Small intestine (tissue), 7 donors: ENCODE measurements around the gene SMIM38. TPM values are rescaled to one million over a fixed set of nuclear protein-coding genes. Genes with fewer than 3 reads are reported as not detected.

Experiments
- DNase-seq, 2 donors: peaks; one replicate each; pipeline versions ENCODE4 v3.0.0 to v3.0.0-alpha.2; 2013
- FAIRE-seq: peaks from 2 replicates; lab custom pipeline; 2012; peaks lifted over from hg19 to GRCh38; lab: Jason Lieb, UNC
- H3K27ac ChIP-seq, 3 donors: one replicate each; pipeline ENCODE4 v1.5.1; 2013; ENCODE audit warnings: low read length in 2 of 3, mild to moderate bottlenecking in 2 of 3, control low read depth in 1 of 3, inconsistent platforms in 1 of 3, low read depth in 1 of 3, moderate library complexity in 1 of 3
- H3K27me3 ChIP-seq, 3 donors: one replicate each; pipeline ENCODE4 v1.6.1; 2013; ENCODE audit warnings: low read length in 3 of 3, inconsistent platforms in 1 of 3; ENCODE audit not compliant: control insufficient read depth in 3 of 3, insufficient read depth in 3 of 3
- H3K36me3 ChIP-seq, 3 donors: one replicate each; pipeline ENCODE4 v1.6.1; 2013; ENCODE audit warnings: low read length in 3 of 3, inconsistent platforms in 1 of 3, low read depth in 1 of 3, mild to moderate bottlenecking in 1 of 3, moderate library complexity in 1 of 3; ENCODE audit not compliant: control insufficient read depth in 3 of 3, insufficient read depth in 2 of 3
- H3K4me1 ChIP-seq, 3 donors: one replicate each; pipeline ENCODE4 v1.6.1; 2013; ENCODE audit warnings: low read length in 2 of 3, inconsistent platforms in 1 of 3, low read depth in 1 of 3, mild to moderate bottlenecking in 1 of 3, moderate library complexity in 1 of 3; ENCODE audit not compliant: control insufficient read depth in 3 of 3, insufficient read depth in 2 of 3
- H3K4me3 ChIP-seq, 3 donors: one replicate each; pipeline ENCODE4 v1.5.1; 2013; ENCODE audit warnings: low read length in 3 of 3, control low read depth in 1 of 3, inconsistent platforms in 1 of 3, low read depth in 1 of 3, mild to moderate bottlenecking in 1 of 3, moderate library complexity in 1 of 3
- H3K9me3 ChIP-seq, 2 donors: one replicate each; pipeline ENCODE4 v1.6.1; 2013; ENCODE audit warnings: low read depth in 1 of 2, low read length in 1 of 2; ENCODE audit not compliant: control insufficient read depth in 2 of 2, insufficient read depth in 1 of 2
- WGBS, 3 donors: extraction: QIAGEN DNeasy Blood & Tissue Kit; methylation state at CpG; one replicate each; pipeline ENCODE4 v1.1.7; 2013; 5-methylcytosine and 5-hydroxymethylcytosine counted together
- polyA plus RNA-seq, 4 donors: library from polyadenylated mRNA; stranded (reverse) in 3 of 4; unstranded in 1 of 4; fragments of 200-250 nt in 3 of 4; fragments of 120-200 nt in 1 of 4; gene quantifications; one replicate each; pipeline versions ENCODE4 v1.2.1 to v1.2.3, GENCODE V29; 2013
- donor health status: healthy with polysubstance abuse.
- donor health status: control.
- donor health status: control.
- donor health status: Bipolar disorder and iron deficiency.
- donor health status: healthy.

Gene SMIM38
- polyA plus RNA-seq, 4 donors, result 0.09 to 0.24 TPM; not detected in 2

- Histone ChIP-seq H3K27ac (no peak overlapping the region), H3K4me1 (peaks cover 0 to 8% (median 0%) of the 10 kb centered on the region in 3 donors), H3K27me3 (peaks cover 0 to 4% (median 0%) of the 10 kb centered on the region in 3 donors), H3K36me3 (no peaks in the 10 kb centered on the region), H3K4me3 (no peak overlapping the region), H3K9me3 (peaks cover 0 to 17% of the 10 kb centered on the region in 2 donors)
- WGBS, 3 donors, result 89 to 95% (median 94%) methylated on average over 8 of the region's 8 CpGs
- FAIRE-seq (no peak), DNase-seq (no peak)
Observed at GRCh38 chr11:69173925-69174581, 18.3 kb downstream of the SMIM38 start.

GRCh38 chr11:69174841-69175240, 19.1 kb downstream of the SMIM38 start:
- peaks cover 0 to 10% of the 10 kb centered on the region in 2 donors for H3K9me3 ChIP-seq
- peaks cover 0 to 4% (median 0%) of the 10 kb centered on the region in 3 donors for H3K27me3 ChIP-seq
- WGBS, 3 donors, result 75 to 97% (median 82%) methylated on average over 2 of the region's 2 CpGs
- H3K4me1 ChIP-seq, result peaks cover 0 to 14% (median 0%) of the 10 kb centered on the region in 3 donors
- DNase-seq, result no peak
- no peak for FAIRE-seq
- H3K36me3 ChIP-seq, result no peaks in the 10 kb centered on the region
- H3K27ac ChIP-seq, result no peak overlapping the region
- no peak overlapping the region for H3K4me3 ChIP-seq

- H3K4me3 ChIP-seq, result no peak overlapping the region
- no peaks in the 10 kb centered on the region for H3K36me3 ChIP-seq
- H3K27me3 ChIP-seq, result peaks cover 0 to 4% (median 3%) of the 10 kb centered on the region in 3 donors
- peaks cover 0 to 24% of the 10 kb centered on the region in 2 donors for H3K9me3 ChIP-seq
- no peak for FAIRE-seq
- DNase-seq, result no peak
- WGBS, 3 donors, result 23 to 67% (median 58%) methylated on average over 7 to 9 of the region's 9 CpGs
- H3K27ac ChIP-seq, result no peak overlapping the region
- peaks cover 0 to 22% (median 0%) of the 10 kb centered on the region in 3 donors for H3K4me1 ChIP-seq
Observed at GRCh38 chr11:69178819-69179482, 23.2 kb downstream of the SMIM38 start.

- Histone ChIP-seq H3K9me3 (peaks cover 0 to 20% of the 10 kb centered on the region in 2 donors), H3K4me3 (no peak overlapping the region), H3K36me3 (no peaks in the 10 kb centered on the region), H3K4me1 (peaks cover 0 to 22% (median 0%) of the 10 kb centered on the region in 3 donors), H3K27me3 (peaks cover 0 to 3% (median 2%) of the 10 kb centered on the region in 3 donors), H3K27ac (no peak overlapping the region)
- DNase-seq (no peak), FAIRE-seq (no peak)
- 84 to 93% (median 87%) methylated on average over 9 of the region's 9 CpGs for WGBS, 3 donors
Observed at GRCh38 chr11:69180226-69180625, 24.5 kb downstream of the SMIM38 start.

- WGBS, 3 donors, result 90 to 96% (median 94%) methylated on average over 3 of the region's 3 CpGs
- peaks cover 0 to 3% (median 0%) of the 10 kb centered on the region in 3 donors for H3K27me3 ChIP-seq
- peaks cover 0 to 15% of the 10 kb centered on the region in 2 donors for H3K9me3 ChIP-seq
- no peak for FAIRE-seq
- no peak overlapping the region for H3K27ac ChIP-seq
- H3K36me3 ChIP-seq, result no peaks in the 10 kb centered on the region
- no peak for DNase-seq
- H3K4me3 ChIP-seq, result no peak overlapping the region
- peaks cover 0 to 22% (median 0%) of the 10 kb centered on the region in 3 donors for H3K4me1 ChIP-seq
Observed at GRCh38 chr11:69180726-69181125, 25.0 kb downstream of the SMIM38 start.

- peaks cover 0 to 18% (median 0%) of the 10 kb centered on the region in 3 donors for H3K4me1 ChIP-seq
- H3K9me3 ChIP-seq, result peaks cover 3 to 33% of the 10 kb centered on the region in 2 donors
- peaks cover 0 to 3% (median 0%) of the 10 kb centered on the region in 3 donors for H3K27me3 ChIP-seq
- WGBS, 3 donors, result 56 to 64% (median 60%) methylated on average over 8 of the region's 8 CpGs
- H3K36me3 ChIP-seq, result peaks cover 0 to 2% (median 0%) of the 10 kb centered on the region in 3 donors
- DNase-seq (no peak), FAIRE-seq (no peak)
- no peak overlapping the region for H3K4me3 ChIP-seq
- H3K27ac ChIP-seq, result no peak overlapping the region
Observed at GRCh38 chr11:69183613-69184012, 27.9 kb downstream of the SMIM38 start.

GRCh38 chr11:69186316-69187260, 30.9 kb downstream of the SMIM38 start:
- Histone ChIP-seq H3K27ac (no peak overlapping the region), H3K9me3 (peaks cover 3 to 26% of the 10 kb centered on the region in 2 donors), H3K4me3 (no peak overlapping the region), H3K27me3 (no peaks in the 10 kb centered on the region), H3K4me1 (peaks cover 0 to 9% (median 0%) of the 10 kb centered on the region in 3 donors), H3K36me3 (peaks cover 0 to 2% (median 0%) of the 10 kb centered on the region in 3 donors)
- FAIRE-seq (no peak), DNase-seq (no peak)
- 66 to 80% (median 79%) methylated on average over 16 to 17 of the region's 17 CpGs for WGBS, 3 donors
